WI38 (cell line): Measurements from ENCODE around the gene SLC8A3.
A peak's percentile ranks its signal among the peaks of the same experiment; 100 is the strongest.
"Not testable (repeated sequence)": the region's sequence is repeated elsewhere in the genome, so short reads cannot be mapped to it uniquely, and the experiment has no call there.

Experiments
- H3K4me3 ChIP-seq: 2 replicates; pipeline ENCODE4 v1.5.1; 2011; ENCODE audit warnings: low read depth, mild to moderate bottlenecking, control low read depth, low read length
- TF ChIP-seq, protein P1 (sequence below): IDR thresholded peaks from 2 replicates; pipeline ENCODE4 v1.5.1; 2012; ENCODE audit warnings: low read depth, mild to moderate bottlenecking, control low read depth, low read length

Gene SLC8A3, protein sequence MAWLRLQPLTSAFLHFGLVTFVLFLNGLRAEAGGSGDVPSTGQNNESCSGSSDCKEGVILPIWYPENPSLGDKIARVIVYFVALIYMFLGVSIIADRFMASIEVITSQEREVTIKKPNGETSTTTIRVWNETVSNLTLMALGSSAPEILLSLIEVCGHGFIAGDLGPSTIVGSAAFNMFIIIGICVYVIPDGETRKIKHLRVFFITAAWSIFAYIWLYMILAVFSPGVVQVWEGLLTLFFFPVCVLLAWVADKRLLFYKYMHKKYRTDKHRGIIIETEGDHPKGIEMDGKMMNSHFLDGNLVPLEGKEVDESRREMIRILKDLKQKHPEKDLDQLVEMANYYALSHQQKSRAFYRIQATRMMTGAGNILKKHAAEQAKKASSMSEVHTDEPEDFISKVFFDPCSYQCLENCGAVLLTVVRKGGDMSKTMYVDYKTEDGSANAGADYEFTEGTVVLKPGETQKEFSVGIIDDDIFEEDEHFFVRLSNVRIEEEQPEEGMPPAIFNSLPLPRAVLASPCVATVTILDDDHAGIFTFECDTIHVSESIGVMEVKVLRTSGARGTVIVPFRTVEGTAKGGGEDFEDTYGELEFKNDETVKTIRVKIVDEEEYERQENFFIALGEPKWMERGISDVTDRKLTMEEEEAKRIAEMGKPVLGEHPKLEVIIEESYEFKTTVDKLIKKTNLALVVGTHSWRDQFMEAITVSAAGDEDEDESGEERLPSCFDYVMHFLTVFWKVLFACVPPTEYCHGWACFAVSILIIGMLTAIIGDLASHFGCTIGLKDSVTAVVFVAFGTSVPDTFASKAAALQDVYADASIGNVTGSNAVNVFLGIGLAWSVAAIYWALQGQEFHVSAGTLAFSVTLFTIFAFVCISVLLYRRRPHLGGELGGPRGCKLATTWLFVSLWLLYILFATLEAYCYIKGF

DNA sequence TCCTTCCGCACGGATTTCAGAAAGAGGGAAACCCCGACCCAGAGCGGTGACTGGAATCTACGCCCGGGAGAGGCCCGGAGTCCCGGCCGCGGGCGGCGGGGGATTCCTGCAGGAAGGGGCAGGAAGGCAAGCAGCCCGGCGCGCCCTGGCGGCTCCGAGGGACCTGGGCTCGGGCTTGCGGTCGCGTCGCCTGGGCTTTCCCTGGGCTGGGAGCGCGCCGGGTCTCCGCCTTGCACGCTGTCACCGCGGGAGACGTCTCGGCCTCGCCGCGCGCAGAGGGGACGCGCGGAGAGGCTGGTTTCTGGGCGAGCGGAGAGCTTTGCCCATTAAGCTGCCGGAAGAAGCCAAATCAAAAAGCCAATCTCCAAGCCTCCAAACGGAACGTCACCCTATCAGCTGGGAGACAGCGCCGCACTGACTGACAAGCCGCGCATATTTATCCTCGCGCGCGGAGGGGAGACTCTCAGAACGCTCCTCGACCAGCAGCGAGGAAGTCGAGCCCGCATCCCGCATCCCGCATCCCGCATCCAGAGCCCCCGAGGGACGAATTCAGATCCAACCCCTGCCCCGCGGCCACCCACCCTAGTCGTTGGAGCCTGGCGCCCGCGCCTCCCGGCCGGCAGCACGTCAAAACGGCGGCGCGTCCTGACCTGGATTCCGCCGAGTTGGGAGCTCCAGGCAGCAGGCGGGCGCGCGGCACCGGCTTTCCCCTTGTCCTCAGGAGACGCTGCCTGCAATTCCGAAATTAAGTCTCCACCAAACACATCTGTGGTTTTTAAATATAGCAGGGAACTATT is at the start of gene SLC8A3:
SLC8A3 (minus strand) TSS at position 293 of the 797 bp plus-strand sequence. CDS start 20,529 bp downstream, outside the sequence.
- TF ChIP-seq, protein P1, sequence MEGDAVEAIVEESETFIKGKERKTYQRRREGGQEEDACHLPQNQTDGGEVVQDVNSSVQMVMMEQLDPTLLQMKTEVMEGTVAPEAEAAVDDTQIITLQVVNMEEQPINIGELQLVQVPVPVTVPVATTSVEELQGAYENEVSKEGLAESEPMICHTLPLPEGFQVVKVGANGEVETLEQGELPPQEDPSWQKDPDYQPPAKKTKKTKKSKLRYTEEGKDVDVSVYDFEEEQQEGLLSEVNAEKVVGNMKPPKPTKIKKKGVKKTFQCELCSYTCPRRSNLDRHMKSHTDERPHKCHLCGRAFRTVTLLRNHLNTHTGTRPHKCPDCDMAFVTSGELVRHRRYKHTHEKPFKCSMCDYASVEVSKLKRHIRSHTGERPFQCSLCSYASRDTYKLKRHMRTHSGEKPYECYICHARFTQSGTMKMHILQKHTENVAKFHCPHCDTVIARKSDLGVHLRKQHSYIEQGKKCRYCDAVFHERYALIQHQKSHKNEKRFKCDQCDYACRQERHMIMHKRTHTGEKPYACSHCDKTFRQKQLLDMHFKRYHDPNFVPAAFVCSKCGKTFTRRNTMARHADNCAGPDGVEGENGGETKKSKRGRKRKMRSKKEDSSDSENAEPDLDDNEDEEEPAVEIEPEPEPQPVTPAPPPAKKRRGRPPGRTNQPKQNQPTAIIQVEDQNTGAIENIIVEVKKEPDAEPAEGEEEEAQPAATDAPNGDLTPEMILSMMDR, result no peak
- peak within 1 kb of the TSS; percentile 54 for H3K4me3 ChIP-seq

DNA sequence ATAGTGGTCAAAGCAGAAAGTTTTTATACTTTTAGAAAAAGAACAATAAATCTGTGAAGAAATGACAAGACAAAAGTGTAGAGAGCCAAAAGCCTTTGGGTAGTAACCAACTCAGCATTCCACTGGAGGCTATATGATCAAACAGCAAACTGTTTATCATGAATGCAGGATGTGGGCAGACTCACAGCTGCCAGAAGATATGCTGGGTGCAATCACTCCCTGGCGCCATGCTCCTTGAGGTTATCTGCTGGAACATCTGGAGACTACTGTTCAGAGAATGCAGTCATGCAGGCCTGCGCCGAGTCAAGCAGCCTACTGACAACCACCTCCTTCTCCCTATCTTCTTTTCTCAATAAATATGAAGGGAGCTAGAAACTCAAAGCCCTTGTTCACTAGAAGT is 49.0 kb upstream of the SLC8A3 start:
- TF ChIP-seq, protein P1, result no peak
- no peak overlapping the region for H3K4me3 ChIP-seq

DNA sequence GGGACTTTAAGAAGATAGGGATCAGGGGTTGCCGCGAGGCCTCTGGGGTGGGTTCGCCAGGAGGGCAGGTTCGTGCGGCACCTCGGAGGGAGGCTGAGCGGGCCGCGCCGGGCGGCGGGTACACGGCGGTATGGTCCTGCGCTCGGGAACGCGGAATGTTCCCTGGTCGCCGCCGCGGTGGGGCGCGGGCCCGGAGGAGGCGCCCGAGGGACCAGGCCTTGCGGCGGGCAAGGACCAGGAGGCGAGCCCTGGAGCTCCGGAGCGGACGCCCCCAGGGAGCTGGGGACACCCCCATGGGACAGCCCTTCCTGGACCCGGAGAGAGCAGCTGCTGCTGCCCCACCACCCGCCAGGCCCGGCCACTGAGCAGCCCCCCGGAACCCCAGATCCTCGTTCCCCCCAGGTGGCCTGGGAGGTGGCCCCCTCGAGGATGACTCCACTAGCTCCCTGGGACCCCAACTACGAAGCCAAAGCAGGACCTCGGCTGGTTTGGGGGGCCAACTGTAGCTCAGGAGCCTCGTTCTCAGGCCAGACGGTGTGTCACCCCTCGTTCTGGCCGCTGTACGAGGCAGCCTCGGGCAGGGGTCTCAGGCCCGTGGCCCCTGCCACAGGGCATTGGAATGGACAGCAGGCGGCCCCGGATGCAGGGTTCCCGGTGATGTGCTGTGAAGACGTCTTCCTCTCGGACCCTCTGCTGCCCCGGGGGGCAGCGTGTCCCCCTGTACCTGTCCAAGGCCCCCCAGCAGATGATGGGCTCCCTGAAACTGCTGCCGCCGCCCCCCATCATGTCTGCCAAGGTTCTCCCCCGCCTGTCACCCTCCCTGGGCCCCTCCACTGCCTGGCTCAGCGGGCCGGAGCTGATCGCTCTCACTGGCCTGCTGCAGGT is 45.6 kb upstream of the SLC8A3 start:
- TF ChIP-seq, protein P1, result no peak
- no peak overlapping the region for H3K4me3 ChIP-seq

DNA sequence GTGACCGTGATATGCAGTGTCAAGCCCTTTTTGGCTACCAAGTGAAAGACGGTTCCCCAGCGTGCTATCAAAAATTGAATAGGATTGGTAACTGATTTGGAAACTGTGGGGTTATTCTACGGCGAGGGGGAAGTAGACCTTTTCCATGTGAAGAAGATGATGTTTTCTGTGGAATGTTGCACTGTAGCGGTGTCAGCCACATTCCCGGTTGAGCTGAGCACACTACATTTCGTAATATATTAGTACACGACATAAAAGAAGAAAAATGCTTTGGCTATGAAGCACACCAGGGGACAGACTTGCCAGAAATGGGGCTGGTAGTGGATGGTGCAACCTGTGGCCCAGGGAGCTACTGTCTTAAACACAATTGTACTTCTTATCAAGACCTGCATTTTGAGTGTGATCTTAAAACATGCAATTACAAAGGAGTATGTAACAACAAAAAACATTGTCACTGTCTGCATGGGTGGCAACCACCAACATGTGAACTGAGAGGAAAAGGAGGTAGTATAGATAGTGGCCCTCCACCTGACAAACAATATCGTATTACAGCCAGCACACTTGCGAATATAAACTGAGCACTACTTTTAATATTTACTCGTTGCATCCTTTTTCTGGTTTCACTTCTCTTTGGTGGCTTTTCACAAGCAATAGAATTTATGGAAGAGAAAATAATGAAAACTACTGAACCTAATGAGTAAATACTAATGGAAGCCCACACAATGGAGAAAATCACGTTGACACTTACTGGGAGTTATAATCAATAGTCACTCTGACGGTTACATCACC is 43.2 kb upstream of the SLC8A3 start:
- not testable (repeated sequence) for H3K4me3 ChIP-seq

DNA sequence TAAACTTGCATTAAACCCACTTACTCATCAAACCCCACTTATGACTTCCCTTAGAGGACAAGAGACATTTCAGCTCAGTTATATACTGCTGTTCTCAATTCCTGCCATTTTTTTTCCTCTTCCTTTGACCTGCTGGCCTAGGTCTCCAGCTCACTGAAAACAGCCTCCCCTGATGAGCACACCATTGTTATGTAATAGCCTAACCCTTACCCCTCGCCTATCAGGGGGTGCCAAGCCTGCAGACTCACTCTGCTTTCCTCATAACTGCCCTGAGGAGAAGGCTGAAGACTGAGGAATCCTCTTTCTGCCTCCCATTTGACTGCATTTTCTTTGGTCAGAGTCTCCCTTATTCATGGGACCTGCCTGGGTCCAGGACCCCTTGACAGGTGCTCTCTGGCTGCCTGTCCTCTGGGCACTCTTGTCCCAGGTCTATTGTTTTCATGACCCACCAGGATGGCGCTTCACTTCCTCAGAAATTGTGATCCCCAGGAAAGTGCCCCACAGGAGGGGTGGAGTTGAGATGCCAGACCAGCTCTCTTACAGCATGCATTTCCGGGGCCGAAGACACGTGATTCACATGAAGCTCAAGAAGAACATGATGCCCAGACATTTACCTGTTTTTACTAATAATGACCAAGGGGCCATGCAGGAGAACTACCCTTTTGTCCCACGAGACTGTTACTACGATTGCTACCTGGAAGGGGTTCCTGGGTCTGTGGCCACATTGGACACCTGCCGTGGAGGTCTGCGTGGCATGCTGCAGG is 41.3 kb upstream of the SLC8A3 start:
- H3K4me3 ChIP-seq, result not testable (repeated sequence)

DNA sequence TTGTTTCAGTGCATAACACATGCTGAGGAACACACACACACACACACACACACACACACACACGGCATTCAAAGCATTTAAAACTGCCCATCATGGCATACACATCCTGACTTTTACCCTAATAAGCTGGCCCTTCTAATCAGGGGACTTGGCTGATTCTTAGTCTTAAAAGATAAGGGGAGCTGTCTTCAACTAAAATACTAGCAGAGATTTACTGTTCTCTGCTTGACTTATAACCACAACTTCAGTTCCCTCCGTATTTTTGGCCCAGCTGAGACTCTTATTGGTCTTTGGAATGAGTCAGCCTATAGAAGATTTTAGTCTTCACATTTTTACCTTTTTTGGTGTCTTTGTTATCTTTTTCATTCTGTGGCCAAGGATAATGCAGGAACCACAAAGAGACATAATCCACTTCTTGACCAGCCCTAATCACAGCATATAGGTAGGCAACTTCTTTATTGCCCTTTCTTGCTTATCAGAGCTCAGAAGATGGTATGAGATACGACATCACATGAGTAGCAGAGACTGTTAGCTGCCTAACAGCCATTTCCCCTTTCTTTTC is 25.1 kb upstream of the SLC8A3 start:
- H3K4me3 ChIP-seq, result no peak overlapping the region
- TF ChIP-seq, protein P1, result no peak
